ENCODE results near the gene XPR1.
A peak's percentile ranks its signal among the peaks of the same experiment; 100 is the strongest.

Gene XPR1

DNA sequence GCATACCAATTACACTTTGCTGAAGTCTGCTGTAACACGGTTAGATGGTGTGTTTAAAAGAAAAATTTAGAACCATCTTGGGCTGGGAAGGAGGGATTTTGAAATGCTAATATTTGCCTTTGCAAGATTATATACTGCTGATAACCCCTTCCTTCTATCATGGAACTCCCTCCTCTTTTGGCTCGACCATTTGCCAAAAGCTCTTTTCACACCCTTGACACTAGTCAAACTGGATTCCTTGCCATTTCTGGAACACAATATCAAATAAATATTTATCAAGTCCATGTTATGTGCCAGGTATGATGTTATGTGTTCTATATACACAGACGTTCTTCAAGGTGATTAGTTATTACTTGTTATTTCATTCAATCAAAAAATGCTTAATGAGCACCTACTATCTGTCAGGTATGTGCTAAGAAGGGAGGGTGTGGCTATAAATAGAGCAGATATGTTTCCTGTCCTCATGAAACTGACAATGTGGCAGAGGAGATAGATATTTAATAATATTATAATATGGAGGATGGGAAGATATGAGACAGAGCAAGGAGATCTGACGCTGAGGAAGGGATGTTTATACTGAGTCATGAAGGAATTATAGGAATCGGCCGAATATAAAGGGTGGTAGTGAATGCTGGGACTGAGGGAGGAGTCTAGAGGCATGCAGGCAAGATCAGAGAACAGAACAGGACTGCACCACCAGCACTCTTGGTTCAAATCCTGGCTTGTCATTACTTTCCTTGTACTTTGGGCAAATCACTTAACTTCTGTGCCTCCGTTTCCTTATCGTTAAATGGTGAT lies 16.1 kb upstream of the XPR1 start:
- DNase-seq: no peak

DNA sequence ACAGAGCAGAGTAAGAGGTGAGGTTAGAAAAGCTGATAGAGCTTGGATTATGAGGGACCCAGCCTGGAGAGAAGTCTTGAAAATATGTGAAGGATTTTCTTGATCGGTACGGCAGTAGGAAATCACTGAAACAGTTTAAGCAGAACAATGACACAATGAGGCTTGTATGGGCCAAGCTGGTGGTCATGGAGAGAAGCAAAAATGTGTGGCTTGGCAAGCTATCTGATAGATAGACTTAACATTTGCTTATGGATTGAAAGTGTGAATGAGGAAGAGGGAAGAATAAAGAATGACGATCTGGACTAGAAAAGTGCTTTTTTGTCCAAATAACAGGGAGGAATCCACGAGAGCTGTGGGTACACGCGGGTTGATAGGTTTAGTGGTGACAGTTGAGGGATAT lies 15.4 kb upstream of the XPR1 start:
- no peak for DNase-seq

DNA sequence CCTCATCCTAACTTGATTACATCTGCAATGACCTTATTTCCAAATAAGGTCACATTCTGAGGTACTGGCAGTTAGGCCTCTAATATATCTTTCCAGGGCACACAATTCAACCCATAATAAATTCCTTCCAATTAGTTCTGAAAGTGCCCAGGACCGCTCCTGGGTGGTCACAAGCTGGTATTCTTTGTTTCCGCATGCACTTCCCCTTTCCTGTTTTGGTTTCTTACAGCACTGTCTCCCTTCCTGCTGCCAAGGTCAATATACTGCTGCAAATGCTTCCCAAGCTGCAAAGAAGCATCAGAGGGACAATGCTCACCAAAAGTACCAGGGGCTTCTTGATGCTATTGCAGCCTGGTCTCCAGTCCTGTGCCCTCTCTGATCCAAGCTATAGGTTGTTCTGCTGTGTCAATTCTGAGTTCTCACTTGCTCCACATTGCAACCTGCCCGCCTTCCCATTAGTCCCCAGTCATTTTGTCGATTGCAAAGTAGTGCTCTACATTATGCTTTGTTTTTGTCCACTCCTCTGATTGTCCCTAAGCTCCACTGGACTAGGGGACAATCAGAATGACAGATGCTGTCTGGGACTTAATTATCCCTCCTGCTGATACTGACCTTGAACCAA lies 13.9 kb upstream of the XPR1 start:
- DNase-seq: no peak

- DNase-seq: no peak
These were observed 11.2 kb upstream of the XPR1 start for GRCh38 chr1:180620581-180620980.

GRCh38 chr1:180622658-180623508 lies 8.9 kb upstream of the XPR1 start:
- DNase-seq: no peak

- DNase-seq: no peak
These were observed 8.1 kb upstream of the XPR1 start for GRCh38 chr1:180623579-180624347.

GRCh38 chr1:180626711-180627110 lies 5.1 kb upstream of the XPR1 start:
- no peak for DNase-seq

- DNase-seq: no peak
These were observed 4.4 kb upstream of the XPR1 start for GRCh38 chr1:180627411-180627810.

DNA sequence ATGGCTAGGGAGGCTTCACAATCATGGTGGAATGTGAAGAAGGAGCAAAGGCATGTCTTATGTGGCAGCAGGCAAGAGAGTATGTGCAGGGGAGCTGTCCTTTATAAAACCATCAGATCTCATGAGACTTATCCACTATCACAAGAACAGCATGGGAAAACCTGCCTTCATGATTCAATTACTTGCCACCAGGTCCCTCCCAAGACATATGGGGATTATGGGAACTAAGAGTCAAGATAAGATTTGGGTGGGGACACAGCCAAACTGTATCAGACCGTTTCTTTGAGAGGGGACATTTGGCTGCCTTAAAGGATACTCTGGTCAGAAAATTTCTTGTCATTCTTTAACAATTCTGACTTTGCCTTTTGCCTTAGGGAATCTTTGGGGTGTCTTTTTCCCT lies 3.2 kb upstream of the XPR1 start:
- DNase-seq: no peak

DNA sequence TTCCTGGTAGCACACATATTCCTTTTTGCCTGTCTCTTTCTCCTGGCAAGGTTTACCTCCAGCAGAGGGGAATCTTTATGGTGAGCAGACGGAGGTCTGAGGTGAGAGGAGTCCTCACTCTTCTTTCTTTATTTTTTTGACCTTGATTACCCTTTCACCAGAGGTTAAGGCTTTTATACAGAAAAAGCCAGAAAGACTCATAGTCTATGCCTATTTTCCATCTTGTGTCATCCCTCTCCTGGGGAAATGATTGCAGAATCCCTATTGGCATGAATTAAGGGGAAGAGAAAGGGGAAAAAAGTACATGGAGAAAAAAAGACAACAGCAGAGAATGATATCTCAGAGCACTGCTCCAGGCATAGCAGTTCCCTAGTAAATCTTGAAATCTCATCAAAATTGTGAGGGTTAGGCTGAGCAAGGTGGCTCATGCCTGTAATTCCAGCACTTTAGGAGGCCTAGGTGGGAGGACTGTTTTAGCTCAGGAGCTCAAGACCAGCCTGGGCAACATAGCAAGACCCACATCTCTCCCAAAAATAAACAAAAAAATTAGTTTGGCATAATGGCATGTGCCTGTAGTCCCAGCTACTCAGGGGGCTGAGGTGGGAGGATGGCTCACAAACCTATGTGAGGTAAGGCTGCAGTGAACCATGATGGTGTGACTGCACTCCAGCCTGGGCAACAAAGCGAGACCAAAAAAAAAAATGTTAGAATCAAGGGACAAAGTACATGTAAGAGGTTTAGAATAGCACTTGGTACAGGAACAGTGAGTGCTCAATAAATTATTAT lies 1.2 kb upstream of the XPR1 start:
- no peak for DNase-seq

GRCh38 chr1:180631194-180631765 lies 542 bp upstream of the XPR1 start:
- DNase-seq: no peak

GRCh38 chr1:180632326-180633056 lies 669 bp downstream of the XPR1 start:
- DNase-seq: peak; percentile 87

GRCh38 chr1:180633057-180634056 lies 1.5 kb downstream of the XPR1 start:
- DNase-seq: no peak

- DNase-seq: no peak
These were observed 4.3 kb downstream of the XPR1 start for GRCh38 chr1:180636138-180636537.

- no peak for DNase-seq
These were observed 8.0 kb downstream of the XPR1 start for GRCh38 chr1:180639871-180640270.

DNA sequence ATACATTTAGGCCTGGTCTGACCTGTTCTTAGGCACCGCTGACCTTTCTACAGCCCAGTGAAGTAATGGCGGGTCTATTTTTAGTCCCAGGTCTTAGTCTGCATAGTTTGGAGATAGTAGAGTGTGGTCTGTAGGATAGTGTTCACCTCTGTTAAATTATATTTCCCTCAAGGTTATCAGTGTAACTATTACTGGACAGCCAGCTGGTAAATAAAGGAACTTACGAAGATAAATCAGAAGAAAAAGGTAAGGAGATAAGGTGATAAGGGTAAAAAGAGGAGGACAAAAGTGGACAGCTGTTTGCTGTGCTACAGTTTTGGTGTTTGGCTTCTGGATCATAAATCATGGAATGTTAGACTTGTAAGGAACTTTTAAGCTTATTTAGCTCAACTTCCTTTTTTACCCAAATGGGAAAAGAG lies 8.7 kb downstream of the XPR1 start:
- no peak for DNase-seq

DNA sequence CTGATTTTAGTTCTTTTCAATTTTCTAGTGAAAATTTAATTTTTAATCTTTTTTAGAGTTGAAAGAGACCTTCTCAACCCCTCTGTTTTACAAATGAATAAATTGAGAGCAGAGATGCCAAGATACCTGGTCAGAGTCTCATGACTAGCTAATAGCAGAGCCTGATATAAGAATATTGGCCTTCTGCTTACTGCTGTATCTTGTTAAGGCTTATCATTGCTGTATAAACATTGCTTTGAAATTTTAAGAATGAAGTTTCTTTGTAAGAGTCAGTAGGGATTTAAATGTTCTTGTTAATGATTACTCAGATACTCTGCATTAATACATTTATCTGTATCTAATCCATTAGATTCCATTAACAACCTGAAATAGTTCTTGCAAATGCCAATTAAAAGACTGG lies 9.8 kb downstream of the XPR1 start:
- no peak for DNase-seq

DNA sequence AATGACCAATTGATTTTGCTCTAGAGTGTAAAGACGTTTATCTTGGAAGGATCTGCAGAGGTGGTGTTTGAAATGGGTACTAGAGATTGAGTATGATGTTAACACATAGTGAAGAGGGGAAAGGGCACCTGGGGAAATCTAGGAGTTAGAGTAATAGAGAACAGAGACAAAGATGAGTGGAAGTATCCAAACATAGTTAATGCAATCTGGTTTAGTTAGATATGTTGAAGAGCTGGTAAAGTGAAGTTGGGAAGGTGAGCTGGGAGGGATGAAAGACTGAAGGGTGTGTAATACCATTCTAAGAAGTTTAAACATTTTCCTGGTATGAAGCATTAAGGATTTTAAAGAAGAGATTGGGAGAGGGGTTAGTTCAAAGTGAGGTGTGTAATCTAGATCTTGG lies 11.0 kb downstream of the XPR1 start:
- DNase-seq: no peak

- DNase-seq: no peak
These were observed 11.9 kb downstream of the XPR1 start for GRCh38 chr1:180643693-180644092.

Data from activated effector memory CD4-positive, alpha-beta T cell treated with anti-CD3 and anti-CD28 coated beads, Interleukin-2, amount 50 U/mL, for 16 hours (primary cell).